Neural cell (in vitro differentiated cells): Measurements from ENCODE around the gene TUBB. TPM values are rescaled to one million over a fixed set of nuclear protein-coding genes. Genes with fewer than 3 reads are reported as not detected.

Source experiments
- H2AFZ ChIP-seq: fragments of 200-600, 300-800 bp; sonication (generic), shearing (Covaris generic); 2 replicates; pipeline ENCODE4 v1.6.0; 2014; ENCODE audit warnings: low read depth, mild to moderate bottlenecking, antibody characterized with exemption, low read length, moderate library complexity
- H3F3A ChIP-seq: fragments of 200-600 bp; shearing (Covaris generic); 2 replicates; pipeline ENCODE4 v1.6.1; 2016; ENCODE audit warnings: mild to moderate bottlenecking, moderate library complexity, mixed read lengths, antibody characterized with exemption, low read length; ENCODE audit not compliant: insufficient read depth, poor library complexity, severe bottlenecking
- H3K27ac ChIP-seq: fragments of 200-600, 300-800 bp; sonication (generic), shearing (Covaris generic); 2 replicates; pipeline ENCODE4 v1.5.1; 2014; ENCODE audit warnings: mild to moderate bottlenecking, low read length, moderate library complexity
- H3K27me3 ChIP-seq: fragments of 300-800, 200-600 bp; sonication (generic), shearing (Covaris generic); 2 replicates; pipeline ENCODE4 v1.6.0; 2014; ENCODE audit warnings: mild to moderate bottlenecking, low read depth, low read length, moderate library complexity; ENCODE audit not compliant: insufficient read depth
- H3K36me3 ChIP-seq: fragments of 300-800, 200-600 bp; sonication (generic), shearing (Covaris generic); 2 replicates; pipeline ENCODE4 v1.5.1; 2014; ENCODE audit warnings: mild to moderate bottlenecking, antibody characterized with exemption, low read length, moderate library complexity; ENCODE audit not compliant: insufficient read depth
- H3K4me2 ChIP-seq: fragments of 300-800, 200-600 bp; sonication (generic), shearing (Covaris generic); 2 replicates; pipeline ENCODE4 v1.6.0; 2014; ENCODE audit warnings: mild to moderate bottlenecking, low read length
- H3K4me3 ChIP-seq: fragments of 300-800, 200-600 bp; sonication (generic), shearing (Covaris generic); 2 replicates; pipeline ENCODE4 v1.5.1; 2014; ENCODE audit warnings: mild to moderate bottlenecking, low read length, moderate library complexity
- H3K79me2 ChIP-seq: fragments of 200-600 bp; shearing (Covaris generic); replicated peaks from 2 replicates; pipeline ENCODE4 v1.6.0; 2014; ENCODE audit warnings: mild to moderate bottlenecking, low read length, moderate library complexity; ENCODE audit not compliant: insufficient read depth
- H3K9ac ChIP-seq: fragments of 300-800, 200-600 bp; sonication (generic), shearing (Covaris generic); 2 replicates; pipeline ENCODE4 v1.6.1; 2016; ENCODE audit warnings: mild to moderate bottlenecking, low read length, mixed read lengths
- H3K9me2 ChIP-seq: fragments of 200-600 bp; shearing (Covaris generic); 2 replicates; pipeline ENCODE4 v1.6.1; 2016; ENCODE audit warnings: mild to moderate bottlenecking, low read length, mixed read lengths; ENCODE audit not compliant: insufficient read depth
- H3K9me3 ChIP-seq: fragments of 200-600, 300-800 bp; sonication (generic), shearing (Covaris generic); 2 replicates; pipeline ENCODE4 v1.6.1; 2016; ENCODE audit warnings: mild to moderate bottlenecking, mixed run types, low read length, moderate library complexity, mixed read lengths
- H4K20me1 ChIP-seq: fragments of 200-600 bp; shearing (Covaris generic); 2 replicates; pipeline ENCODE4 v1.6.1; 2016; ENCODE audit warnings: mild to moderate bottlenecking, mixed run types; ENCODE audit not compliant: insufficient read depth
- CTCF ChIP-seq: fragments of 450-650 bp; IDR thresholded peaks from 2 replicates; pipeline ENCODE4 v1.5.1; 2014; ENCODE audit warnings: antibody characterized with exemption, mild to moderate bottlenecking, moderate library complexity; ENCODE audit not compliant: poor library complexity, severe bottlenecking
- EP300 ChIP-seq: fragments of 450-650 bp; conservative IDR thresholded peaks from 2 replicates; pipeline ENCODE4 v1.6.1; 2014; ENCODE audit warnings: antibody characterized with exemption, mild to moderate bottlenecking, moderate library complexity; ENCODE audit not compliant: poor library complexity, severe bottlenecking
- EZH2 ChIP-seq: fragments of 200-600, 300-800 bp; shearing (Covaris generic), sonication (generic); IDR thresholded peaks from 2 replicates; pipeline ENCODE4 v1.6.1; 2014; ENCODE audit warnings: antibody characterized with exemption, low read length, borderline replicate concordance, mild to moderate bottlenecking; ENCODE audit not compliant: insufficient read depth, poor library complexity, severe bottlenecking
- MXI1 ChIP-seq: fragments of 450-650 bp; conservative IDR thresholded peaks from 2 replicates; pipeline ENCODE4 v1.6.1; 2014; ENCODE audit warnings: antibody characterized with exemption, mild to moderate bottlenecking; ENCODE audit not compliant: poor library complexity, severe bottlenecking
- POLR2AphosphoS5 ChIP-seq: IDR thresholded peaks from 2 replicates; pipeline ENCODE4 v1.6.1; 2012
- RAD21 ChIP-seq: fragments of 450-650 bp; conservative IDR thresholded peaks from 2 replicates; pipeline ENCODE4 v1.6.1; 2014; ENCODE audit warnings: antibody characterized with exemption, mild to moderate bottlenecking, moderate library complexity
- REST ChIP-seq: IDR thresholded peaks from 2 replicates; pipeline ENCODE4 v1.6.1; 2012; ENCODE audit warnings: borderline replicate concordance
- SMC3 ChIP-seq: fragments of 450-650 bp; conservative IDR thresholded peaks from 2 replicates; pipeline ENCODE4 v1.6.1; 2014; ENCODE audit warnings: antibody characterized with exemption, mild to moderate bottlenecking, moderate library complexity; ENCODE audit not compliant: poor library complexity
- TAF1 ChIP-seq: IDR thresholded peaks from 2 replicates; pipeline ENCODE4 v1.6.1; 2012; ENCODE audit warnings: low read depth
- polyA plus RNA-seq: library from polyadenylated mRNA; depleted of rRNA; stranded (reverse); fragments of >200 nt; gene quantifications from 2 replicates; pipeline ENCODE4 v1.2.3, GENCODE V29; 2014

Gene TUBB
- polyA plus RNA-seq, 1 donor from 2014 or later = 711 TPM

GRCh38 chr6:30689022-30689865 lies 30.9 kb upstream of the TUBB start:
- Histone ChIP-seq H3K4me3 (peak overlapping the region; percentile 99), H3K36me3 (no peaks in the 10 kb centered on the region), H2AFZ (no peak overlapping the region), H3K27ac (no peak overlapping the region), H3K9me2 (no peaks in the 10 kb centered on the region), H3K27me3 (no peaks in the 10 kb centered on the region), H4K20me1 (peaks cover 7% of the 10 kb centered on the region), H3F3A (no peaks in the 10 kb centered on the region), H3K79me2 (peaks cover 55% of the 10 kb centered on the region), H3K9ac (no peak overlapping the region), H3K9me3 (no peaks in the 10 kb centered on the region), H3K4me2 (no peak overlapping the region)
- TF ChIP-seq MXI1 (no peak), RAD21 (no peak), TAF1 (no peak), EZH2 (no peak), POLR2AphosphoS5 (no peak), EP300 (no peak), CTCF (no peak), SMC3 (no peak), REST (no peak)

GRCh38 chr6:30689985-30690384 lies 30.2 kb upstream of the TUBB start:
- H3K79me2 ChIP-seq = peaks cover 48% of the 10 kb centered on the region
- H3K9me2 ChIP-seq = no peaks in the 10 kb centered on the region
- no peak for TF ChIP-seq SMC3
- TF ChIP-seq MXI1 = no peak
- TF ChIP-seq POLR2AphosphoS5 = no peak
- no peak for TF ChIP-seq TAF1
- no peak for TF ChIP-seq EZH2
- no peak for TF ChIP-seq RAD21
- no peak for TF ChIP-seq CTCF
- TF ChIP-seq EP300 = no peak
- no peak for TF ChIP-seq REST
- peak overlapping the region; percentile 77 for H3K4me3 ChIP-seq
- H3K27me3 ChIP-seq = no peaks in the 10 kb centered on the region
- H2AFZ ChIP-seq = no peak overlapping the region
- peak overlapping the region; percentile 77 for H3K4me2 ChIP-seq
- no peaks in the 10 kb centered on the region for H3K36me3 ChIP-seq
- peak overlapping the region; percentile 92 for H3K27ac ChIP-seq
- H3K9me3 ChIP-seq = no peaks in the 10 kb centered on the region
- H3K9ac ChIP-seq = peak overlapping the region; percentile 87
- H3F3A ChIP-seq = no peaks in the 10 kb centered on the region
- peaks cover 4% of the 10 kb centered on the region for H4K20me1 ChIP-seq
